GM23338 (cell line): ENCODE measurements around the gene GSTM5. TPM values are rescaled to one million over a fixed set of nuclear protein-coding genes. Genes with fewer than 3 reads are reported as not detected.
"Not testable (repeated sequence)": the region's sequence is repeated elsewhere in the genome, so short reads cannot be mapped to it uniquely, and the experiment has no call there.

Experiments
- ATAC-seq: fragments of 200-7000 bp; cut with Tn5 transposase; 3 replicates; pipeline ENCODE4 v1.9.1; 2020
- DNase-seq: peaks from one replicate; pipeline ENCODE4 v3.0.0-alpha.2; 2015; ENCODE audit warnings: low spot score
- H2AFZ ChIP-seq: fragments of 200-600 bp; sonication (generic); 2 replicates; pipeline ENCODE4 v1.8.0; 2016; ENCODE audit warnings: antibody characterized with exemption, mild to moderate bottlenecking, moderate library complexity
- H3F3A ChIP-seq: fragments of 200-600 bp; sonication (generic); replicated peaks from 2 replicates; pipeline ENCODE4 v1.8.0; 2017; ENCODE audit warnings: antibody characterized with exemption, mixed run types, low read depth
- H3K27ac ChIP-seq: fragments of 200-600 bp; sonication (generic); 2 replicates; pipeline ENCODE4 v1.6.1; 2016; ENCODE audit warnings: low read depth
- H3K27me3 ChIP-seq: fragments of 200-600 bp; sonication (generic); 2 replicates; pipeline ENCODE4 v1.8.0; 2016; ENCODE audit warnings: mild to moderate bottlenecking, mixed run types, moderate library complexity; ENCODE audit not compliant: insufficient read depth
- H3K36me3 ChIP-seq: fragments of 200-600 bp; sonication (generic); 2 replicates; pipeline ENCODE4 v1.8.0; 2016; ENCODE audit warnings: mild to moderate bottlenecking; ENCODE audit not compliant: insufficient read depth
- H3K4me1 ChIP-seq: fragments of 200-600 bp; sonication (generic); 2 replicates; pipeline ENCODE4 v1.8.0; 2016; ENCODE audit warnings: mild to moderate bottlenecking, moderate library complexity; ENCODE audit not compliant: insufficient read depth
- H3K4me2 ChIP-seq: fragments of 200-600 bp; sonication (generic); 2 replicates; pipeline ENCODE4 v1.7.1; 2017; ENCODE audit warnings: mixed run types
- H3K4me3 ChIP-seq: fragments of 200-600 bp; sonication (generic); 2 replicates; pipeline ENCODE4 v1.6.1; 2016; ENCODE audit warnings: mixed run types
- H3K79me2 ChIP-seq: fragments of 200-600 bp; sonication (generic); replicated peaks from 2 replicates; pipeline ENCODE4 v1.8.0; 2017; ENCODE audit warnings: mild to moderate bottlenecking; ENCODE audit not compliant: insufficient read depth
- H3K9me2 ChIP-seq: fragments of 200-600 bp; sonication (generic); 2 replicates; pipeline ENCODE4 v1.8.0; 2017; ENCODE audit not compliant: insufficient read depth
- H4K20me1 ChIP-seq: fragments of 200-600 bp; sonication (generic); replicated peaks from 2 replicates; pipeline ENCODE4 v1.8.0; 2017; ENCODE audit warnings: mild to moderate bottlenecking; ENCODE audit not compliant: insufficient read depth
- H3K27ac Mint-ChIP-seq: 2 replicates; pipeline ENCODE4 v1.8.0; 2020; ENCODE audit warnings: inconsistent platforms, mild to moderate bottlenecking, moderate library complexity, mixed read lengths
- H3K27me3 Mint-ChIP-seq: 3 replicates; pipeline ENCODE4 v1.8.0; 2022; ENCODE audit warnings: low read depth, mild to moderate bottlenecking, moderate library complexity, mixed read lengths, inconsistent platforms; ENCODE audit not compliant: insufficient read depth, poor library complexity
- H3K36me3 Mint-ChIP-seq: 3 replicates; pipeline ENCODE4 v1.8.0; 2021; ENCODE audit warnings: low read depth, mild to moderate bottlenecking, inconsistent platforms, moderate library complexity, mixed read lengths
- H3K4me1 Mint-ChIP-seq: 3 replicates; pipeline ENCODE4 v1.8.0; 2020; ENCODE audit warnings: mild to moderate bottlenecking, inconsistent platforms, mixed read lengths
- H3K4me3 Mint-ChIP-seq: 3 replicates; pipeline ENCODE4 v1.8.0; 2021; ENCODE audit warnings: moderate library complexity, mild to moderate bottlenecking, inconsistent platforms, mixed read lengths
- H3K9me3 Mint-ChIP-seq: 3 replicates; pipeline ENCODE4 v1.8.0; 2020; ENCODE audit warnings: moderate library complexity, mild to moderate bottlenecking, inconsistent platforms, mixed read lengths
- JUNB ChIP-seq: IDR thresholded peaks from one replicate; pipeline ENCODE4 v1.6.1; 2016; ENCODE audit warnings: antibody characterized with exemption; ENCODE audit not compliant: unreplicated experiment
- POLR2AphosphoS5 ChIP-seq: IDR thresholded peaks from 2 replicates; pipeline ENCODE4 v1.6.1; 2016; ENCODE audit warnings: antibody characterized with exemption, low read depth
- ZNF114 ChIP-seq: fragments of 250-450 bp; sonication (Bioruptor Pico); IDR thresholded peaks from 2 replicates; pipeline ENCODE4 v1.5.0; 2020; ENCODE audit warnings: mild to moderate bottlenecking, moderate library complexity
- polyA plus RNA-seq: library from polyadenylated mRNA; unstranded; fragments of >200 nt; fragmentation: Nextera tagmentation; extraction: Ambion mirVana; gene quantifications from 2 replicates; pipeline ENCODE4 v1.2.1, GENCODE V29; 2016
- total RNA-seq: library from RNA; depleted of rRNA; stranded (reverse); fragments of >200 nt; shearing (Covaris generic); gene quantifications from 2 replicates; pipeline ENCODE4 v1.2.3, GENCODE V29; 2014
- TF ChIP-seq, protein P1 (sequence below): fragments of 250-450 bp; sonication (Bioruptor Pico); IDR thresholded peaks from 2 replicates; pipeline ENCODE4 v1.5.0; 2020; ENCODE audit warnings: mild to moderate bottlenecking, moderate library complexity
- TF ChIP-seq, protein P2 (sequence below), 2 experiments: fragments of 200-600 bp in 1 of 2; sonication (generic) in 1 of 2; conservative IDR thresholded peaks; 2 replicates each; pipeline versions ENCODE4 v1.5.1 to v1.6.1; 2016 to 2017; ENCODE audit warnings: antibody characterized with exemption in 2 of 2, low read depth in 2 of 2, mild to moderate bottlenecking in 2 of 2, moderate library complexity in 1 of 2

Gene GSTM5
- total and polyA plus RNA-seq, 2 experiments from 2014 or later: 2.5 to 5.0 TPM

DNA sequence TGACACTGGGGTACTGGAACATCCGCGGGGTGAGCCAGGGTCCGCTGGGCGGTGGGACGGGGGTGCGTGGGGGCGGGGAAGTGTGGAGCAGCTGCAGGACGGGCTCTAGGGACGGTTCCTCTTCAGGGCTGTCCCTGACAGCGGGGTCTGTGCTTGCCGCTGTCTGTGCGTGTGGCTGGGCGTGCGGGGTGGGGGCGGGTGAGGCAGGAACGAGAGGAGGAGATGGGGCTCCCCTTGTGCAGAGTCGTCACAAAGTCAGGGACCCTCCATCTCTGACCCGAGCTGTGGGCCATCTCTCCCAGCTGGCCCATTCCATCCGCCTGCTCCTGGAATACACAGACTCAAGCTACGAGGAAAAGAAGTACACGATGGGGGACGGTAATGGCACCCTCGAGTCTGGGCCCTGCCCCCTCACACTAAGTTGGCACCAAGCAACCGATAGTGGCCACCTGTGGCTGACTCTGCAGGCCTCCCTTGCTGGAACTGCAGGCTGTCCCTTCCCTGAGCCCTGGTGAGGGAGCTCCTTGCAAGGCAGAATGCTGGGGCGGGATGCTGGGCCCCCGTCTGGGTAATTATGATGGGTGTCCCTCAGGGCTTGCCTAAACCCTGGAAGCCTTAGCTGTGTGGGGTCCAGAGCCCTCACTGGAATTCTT is 43.8 kb upstream of the GSTM5 start (continued):
- TF ChIP-seq, protein P1, sequence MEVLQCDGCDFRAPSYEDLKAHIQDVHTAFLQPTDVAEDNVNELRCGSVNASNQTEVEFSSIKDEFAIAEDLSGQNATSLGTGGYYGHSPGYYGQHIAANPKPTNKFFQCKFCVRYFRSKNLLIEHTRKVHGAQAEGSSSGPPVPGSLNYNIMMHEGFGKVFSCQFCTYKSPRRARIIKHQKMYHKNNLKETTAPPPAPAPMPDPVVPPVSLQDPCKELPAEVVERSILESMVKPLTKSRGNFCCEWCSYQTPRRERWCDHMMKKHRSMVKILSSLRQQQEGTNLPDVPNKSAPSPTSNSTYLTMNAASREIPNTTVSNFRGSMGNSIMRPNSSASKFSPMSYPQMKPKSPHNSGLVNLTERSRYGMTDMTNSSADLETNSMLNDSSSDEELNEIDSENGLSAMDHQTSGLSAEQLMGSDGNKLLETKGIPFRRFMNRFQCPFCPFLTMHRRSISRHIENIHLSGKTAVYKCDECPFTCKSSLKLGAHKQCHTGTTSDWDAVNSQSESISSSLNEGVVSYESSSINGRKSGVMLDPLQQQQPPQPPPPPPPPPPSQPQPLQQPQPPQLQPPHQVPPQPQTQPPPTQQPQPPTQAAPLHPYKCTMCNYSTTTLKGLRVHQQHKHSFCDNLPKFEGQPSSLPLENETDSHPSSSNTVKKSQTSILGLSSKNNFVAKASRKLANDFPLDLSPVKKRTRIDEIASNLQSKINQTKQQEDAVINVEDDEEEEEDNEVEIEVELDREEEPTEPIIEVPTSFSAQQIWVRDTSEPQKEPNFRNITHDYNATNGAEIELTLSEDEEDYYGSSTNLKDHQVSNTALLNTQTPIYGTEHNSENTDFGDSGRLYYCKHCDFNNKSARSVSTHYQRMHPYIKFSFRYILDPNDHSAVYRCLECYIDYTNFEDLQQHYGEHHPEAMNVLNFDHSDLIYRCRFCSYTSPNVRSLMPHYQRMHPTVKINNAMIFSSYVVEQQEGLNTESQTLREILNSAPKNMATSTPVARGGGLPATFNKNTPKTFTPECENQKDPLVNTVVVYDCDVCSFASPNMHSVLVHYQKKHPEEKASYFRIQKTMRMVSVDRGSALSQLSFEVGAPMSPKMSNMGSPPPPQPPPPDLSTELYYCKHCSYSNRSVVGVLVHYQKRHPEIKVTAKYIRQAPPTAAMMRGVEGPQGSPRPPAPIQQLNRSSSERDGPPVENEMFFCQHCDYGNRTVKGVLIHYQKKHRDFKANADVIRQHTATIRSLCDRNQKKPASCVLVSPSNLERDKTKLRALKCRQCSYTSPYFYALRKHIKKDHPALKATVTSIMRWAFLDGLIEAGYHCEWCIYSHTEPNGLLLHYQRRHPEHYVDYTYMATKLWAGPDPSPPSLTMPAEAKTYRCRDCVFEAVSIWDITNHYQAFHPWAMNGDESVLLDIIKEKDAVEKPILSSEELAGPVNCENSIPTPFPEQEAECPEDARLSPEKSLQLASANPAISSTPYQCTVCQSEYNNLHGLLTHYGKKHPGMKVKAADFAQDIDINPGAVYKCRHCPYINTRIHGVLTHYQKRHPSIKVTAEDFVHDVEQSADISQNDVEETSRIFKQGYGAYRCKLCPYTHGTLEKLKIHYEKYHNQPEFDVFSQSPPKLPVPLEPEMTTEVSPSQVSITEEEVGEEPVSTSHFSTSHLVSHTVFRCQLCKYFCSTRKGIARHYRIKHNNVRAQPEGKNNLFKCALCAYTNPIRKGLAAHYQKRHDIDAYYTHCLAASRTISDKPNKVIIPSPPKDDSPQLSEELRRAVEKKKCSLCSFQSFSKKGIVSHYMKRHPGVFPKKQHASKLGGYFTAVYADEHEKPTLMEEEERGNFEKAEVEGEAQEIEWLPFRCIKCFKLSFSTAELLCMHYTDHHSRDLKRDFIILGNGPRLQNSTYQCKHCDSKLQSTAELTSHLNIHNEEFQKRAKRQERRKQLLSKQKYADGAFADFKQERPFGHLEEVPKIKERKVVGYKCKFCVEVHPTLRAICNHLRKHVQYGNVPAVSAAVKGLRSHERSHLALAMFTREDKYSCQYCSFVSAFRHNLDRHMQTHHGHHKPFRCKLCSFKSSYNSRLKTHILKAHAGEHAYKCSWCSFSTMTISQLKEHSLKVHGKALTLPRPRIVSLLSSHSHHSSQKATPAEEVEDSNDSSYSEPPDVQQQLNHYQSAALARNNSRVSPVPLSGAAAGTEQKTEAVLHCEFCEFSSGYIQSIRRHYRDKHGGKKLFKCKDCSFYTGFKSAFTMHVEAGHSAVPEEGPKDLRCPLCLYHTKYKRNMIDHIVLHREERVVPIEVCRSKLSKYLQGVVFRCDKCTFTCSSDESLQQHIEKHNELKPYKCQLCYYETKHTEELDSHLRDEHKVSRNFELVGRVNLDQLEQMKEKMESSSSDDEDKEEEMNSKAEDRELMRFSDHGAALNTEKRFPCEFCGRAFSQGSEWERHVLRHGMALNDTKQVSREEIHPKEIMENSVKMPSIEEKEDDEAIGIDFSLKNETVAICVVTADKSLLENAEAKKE (CRISPR knock-in tag): no peak
- no peak for TF ChIP-seq JUNB
- no peak for TF ChIP-seq ZNF114 (CRISPR knock-in tag)
- TF ChIP-seq, protein P2, sequence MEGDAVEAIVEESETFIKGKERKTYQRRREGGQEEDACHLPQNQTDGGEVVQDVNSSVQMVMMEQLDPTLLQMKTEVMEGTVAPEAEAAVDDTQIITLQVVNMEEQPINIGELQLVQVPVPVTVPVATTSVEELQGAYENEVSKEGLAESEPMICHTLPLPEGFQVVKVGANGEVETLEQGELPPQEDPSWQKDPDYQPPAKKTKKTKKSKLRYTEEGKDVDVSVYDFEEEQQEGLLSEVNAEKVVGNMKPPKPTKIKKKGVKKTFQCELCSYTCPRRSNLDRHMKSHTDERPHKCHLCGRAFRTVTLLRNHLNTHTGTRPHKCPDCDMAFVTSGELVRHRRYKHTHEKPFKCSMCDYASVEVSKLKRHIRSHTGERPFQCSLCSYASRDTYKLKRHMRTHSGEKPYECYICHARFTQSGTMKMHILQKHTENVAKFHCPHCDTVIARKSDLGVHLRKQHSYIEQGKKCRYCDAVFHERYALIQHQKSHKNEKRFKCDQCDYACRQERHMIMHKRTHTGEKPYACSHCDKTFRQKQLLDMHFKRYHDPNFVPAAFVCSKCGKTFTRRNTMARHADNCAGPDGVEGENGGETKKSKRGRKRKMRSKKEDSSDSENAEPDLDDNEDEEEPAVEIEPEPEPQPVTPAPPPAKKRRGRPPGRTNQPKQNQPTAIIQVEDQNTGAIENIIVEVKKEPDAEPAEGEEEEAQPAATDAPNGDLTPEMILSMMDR (conservative IDR thresholded peaks at IDR 0.05; ENCODE audit: low read depth in 2 of 2): no peak

DNA sequence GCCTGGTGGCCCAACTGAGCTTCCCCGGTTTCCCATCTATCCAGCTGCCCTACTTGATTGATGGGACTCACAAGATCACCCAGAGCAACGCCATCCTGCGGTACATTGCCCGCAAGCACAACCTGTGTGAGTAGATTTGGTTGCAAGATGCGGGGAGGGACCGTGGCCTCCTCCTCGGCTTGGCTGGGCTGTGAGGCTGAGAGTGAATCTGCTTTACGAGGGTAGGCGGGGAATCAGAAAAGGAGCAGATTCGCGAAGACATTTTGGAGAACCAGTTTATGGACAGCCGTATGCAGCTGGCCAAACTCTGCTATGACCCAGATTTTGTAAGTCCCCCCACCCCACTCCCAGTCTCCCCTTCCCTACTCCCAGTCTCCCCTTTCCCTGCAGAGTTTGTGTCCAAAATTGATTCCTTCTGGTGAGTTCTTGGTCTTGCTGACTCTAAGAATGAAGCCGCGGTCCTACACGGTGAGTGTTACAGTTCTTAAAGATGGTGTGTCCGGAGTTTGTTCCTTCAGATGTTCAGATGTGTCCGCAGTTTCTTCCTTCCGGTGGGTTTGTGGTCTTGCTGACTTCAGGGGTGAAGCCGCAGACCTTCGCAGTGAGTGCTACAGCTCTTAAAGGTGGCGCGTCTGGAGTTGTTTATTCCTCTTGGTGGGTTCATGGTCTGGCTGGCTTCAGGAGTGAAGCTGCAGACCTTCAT is 42.7 kb upstream of the GSTM5 start:
- Mint-ChIP-seq H3K9me3 (no peaks in the 10 kb centered on the region), H3K27me3 (peaks cover 2% of the 10 kb centered on the region), H3K27ac (no peak overlapping the region; the same call in 1 of the 2 replicates), H3K4me1 (peaks cover 9% of the 10 kb centered on the region; the same call in 2 of the 3 replicates), H3K4me3 (no peak overlapping the region; the same call in 2 of the 3 replicates), H3K36me3 (no peaks in the 10 kb centered on the region)
- no peaks in the 10 kb centered on the region for H3K9me2 ChIP-seq
- H3K4me3 ChIP-seq: no peak overlapping the region
- H3F3A ChIP-seq: no peaks in the 10 kb centered on the region
- H3K36me3 ChIP-seq: no peaks in the 10 kb centered on the region
- no peak for ATAC-seq
- H3K4me2 ChIP-seq: no peak overlapping the region
- H3K27ac ChIP-seq: no peak overlapping the region
- H3K79me2 ChIP-seq: no peaks in the 10 kb centered on the region
- no peaks in the 10 kb centered on the region for H3K27me3 ChIP-seq
- H4K20me1 ChIP-seq: no peaks in the 10 kb centered on the region
- TF ChIP-seq POLR2AphosphoS5: no peak
- TF ChIP-seq, protein P2 (conservative IDR thresholded peaks at IDR 0.05; ENCODE audit: low read depth in 2 of 2): peak in 1 of 2 experiments; percentile 13; a peak in 1 of 4 replicates
- H2AFZ ChIP-seq: no peak overlapping the region
- no peak for DNase-seq
- peaks cover 8% of the 10 kb centered on the region; the same call in 1 of the 2 replicates for H3K4me1 ChIP-seq

DNA sequence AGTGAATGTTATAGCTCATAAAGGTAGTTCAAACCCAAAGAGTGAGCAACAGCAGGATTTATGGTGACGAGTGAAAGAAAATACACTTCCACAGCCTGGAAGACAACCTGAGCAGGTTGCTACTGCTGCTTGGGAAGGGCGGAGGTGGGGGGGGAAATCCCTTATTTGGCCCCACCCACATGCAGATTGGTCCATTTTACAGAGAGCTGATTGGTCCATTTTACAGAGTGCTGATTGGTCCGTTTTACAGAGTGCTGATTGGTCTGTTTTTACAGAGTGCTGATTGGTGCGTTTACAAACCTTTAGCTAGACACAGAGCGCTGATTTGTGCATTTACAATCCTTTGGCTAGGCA is 42.1 kb upstream of the GSTM5 start:
- not testable (repeated sequence) for H3K4me3 Mint-ChIP-seq, H3K4me1 Mint-ChIP-seq, H2AFZ ChIP-seq, H3K27me3 Mint-ChIP-seq, H3K27me3 ChIP-seq, H3K4me1 ChIP-seq, H3K79me2 ChIP-seq, H4K20me1 ChIP-seq, H3K27ac ChIP-seq, DNase-seq, H3F3A ChIP-seq, H3K9me3 Mint-ChIP-seq, H3K27ac Mint-ChIP-seq, H3K9me2 ChIP-seq, H3K4me2 ChIP-seq, H3K4me3 ChIP-seq, ATAC-seq, H3K36me3 ChIP-seq, H3K36me3 Mint-ChIP-seq
